SH-SY5Y (cell line): ENCODE measurements around the gene SEMA4D.

ENCODE experiments used
- GATA2 ChIP-seq: IDR thresholded peaks from 2 replicates; pipeline ENCODE4 v1.6.1; 2011; ENCODE audit warnings: mild to moderate bottlenecking, low read depth, low read length
- GATA3 ChIP-seq: IDR thresholded peaks from 2 replicates; pipeline ENCODE4 v1.6.1; 2011; ENCODE audit warnings: low read depth, mild to moderate bottlenecking, low read length, moderate library complexity

GRCh38 chr9:89345476-89345875 lies 152.4 kb downstream of the SEMA4D start:
- TF ChIP-seq GATA2: no peak
- TF ChIP-seq GATA3: no peak
